ENCODE measurements around the gene FYB1.

GRCh38 chr5:39262981-39263380, 43.6 kb upstream of the FYB1 start:
- no peak for TF ChIP-seq CTCF (IDR thresholded peaks at IDR 0.05)
- TF ChIP-seq POLR2A (IDR thresholded peaks at IDR 0.05), result no peak
- no peak for TF ChIP-seq POLR2AphosphoS5 (IDR thresholded peaks at IDR 0.05)
